Iris pigment epithelial cell (primary cell): ENCODE results near the gene EPSTI1.
A peak's percentile ranks its signal among the peaks of the same experiment; 100 is the strongest.

Experiments used
- DNase-seq: peaks from one replicate; pipeline ENCODE4 v3.0.0-alpha.2; 2011; ENCODE audit warnings: low read depth

The EPSTI1 gene, protein sequence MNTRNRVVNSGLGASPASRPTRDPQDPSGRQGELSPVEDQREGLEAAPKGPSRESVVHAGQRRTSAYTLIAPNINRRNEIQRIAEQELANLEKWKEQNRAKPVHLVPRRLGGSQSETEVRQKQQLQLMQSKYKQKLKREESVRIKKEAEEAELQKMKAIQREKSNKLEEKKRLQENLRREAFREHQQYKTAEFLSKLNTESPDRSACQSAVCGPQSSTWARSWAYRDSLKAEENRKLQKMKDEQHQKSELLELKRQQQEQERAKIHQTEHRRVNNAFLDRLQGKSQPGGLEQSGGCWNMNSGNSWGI

DNA sequence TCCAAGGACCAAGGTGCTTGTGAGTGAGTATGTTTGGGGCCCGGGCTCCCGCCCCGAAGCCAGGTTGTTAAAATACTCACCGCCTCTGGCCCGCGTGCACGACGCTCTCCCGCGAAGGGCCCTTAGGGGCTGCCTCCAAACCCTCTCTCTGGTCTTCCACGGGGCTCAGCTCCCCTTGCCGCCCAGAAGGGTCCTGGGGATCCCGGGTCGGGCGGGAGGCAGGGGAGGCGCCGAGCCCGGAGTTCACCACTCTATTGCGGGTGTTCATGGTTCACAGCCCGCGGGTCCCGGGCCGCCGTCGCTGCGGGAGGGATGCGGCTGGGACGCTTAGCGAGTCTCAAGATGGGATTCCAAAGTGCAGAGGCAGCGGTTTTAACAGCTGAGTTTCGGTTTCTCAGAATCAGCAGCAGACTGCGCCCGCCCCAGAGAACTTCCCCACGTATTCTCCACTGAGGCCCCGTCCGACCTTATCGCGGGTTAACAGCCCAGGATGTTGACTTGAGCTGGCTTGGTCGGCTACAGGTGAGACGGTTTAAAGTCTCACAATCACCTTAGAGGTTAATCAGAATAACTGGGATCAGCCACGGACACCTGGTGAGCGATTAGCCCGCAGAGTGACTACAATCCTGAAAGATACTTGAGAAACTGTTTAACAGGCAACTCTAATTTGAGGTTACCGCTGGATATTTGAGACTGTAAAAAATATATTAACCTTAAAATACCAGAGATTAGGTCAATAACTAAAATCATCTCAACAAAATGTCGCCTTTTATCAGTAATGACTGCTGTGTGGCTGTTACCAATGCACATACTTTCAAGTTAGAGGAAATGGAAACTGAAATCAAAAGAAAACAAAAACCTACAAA, at the start of gene EPSTI1:
Gene EPSTI1, minus strand, starts transcription at position 344 of the 866 bp plus-strand sequence. Its CDS starts 76 bp downstream, at position 268.
- DNase-seq, result peak; percentile 89

DNA sequence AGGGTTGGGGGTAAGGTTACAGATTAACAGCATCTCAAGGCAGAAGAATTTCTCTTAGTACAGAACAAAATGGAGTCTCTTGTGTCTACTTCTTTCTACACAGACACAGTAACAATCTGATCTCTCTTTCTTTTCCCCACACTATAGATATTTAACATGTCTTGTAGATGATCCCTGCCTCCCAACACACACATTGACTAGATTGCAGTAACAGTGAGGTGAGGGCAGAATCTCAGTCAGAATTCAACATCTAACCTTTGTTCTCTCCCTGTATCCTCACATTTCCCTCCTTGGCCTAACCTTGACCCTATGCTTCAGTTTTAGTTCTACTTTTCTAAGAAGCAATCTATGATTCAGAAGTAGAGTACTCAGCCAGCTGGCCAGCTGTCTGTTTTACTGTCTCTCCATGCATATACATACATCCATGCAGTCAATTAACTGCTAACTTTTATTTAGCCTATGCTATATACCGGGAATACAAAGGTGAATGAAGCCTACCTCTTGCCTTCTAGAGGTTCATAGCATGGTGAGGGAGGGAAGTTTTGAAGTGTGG, 49.4 kb upstream of the EPSTI1 start:
- DNase-seq, result peak; percentile 49

DNA sequence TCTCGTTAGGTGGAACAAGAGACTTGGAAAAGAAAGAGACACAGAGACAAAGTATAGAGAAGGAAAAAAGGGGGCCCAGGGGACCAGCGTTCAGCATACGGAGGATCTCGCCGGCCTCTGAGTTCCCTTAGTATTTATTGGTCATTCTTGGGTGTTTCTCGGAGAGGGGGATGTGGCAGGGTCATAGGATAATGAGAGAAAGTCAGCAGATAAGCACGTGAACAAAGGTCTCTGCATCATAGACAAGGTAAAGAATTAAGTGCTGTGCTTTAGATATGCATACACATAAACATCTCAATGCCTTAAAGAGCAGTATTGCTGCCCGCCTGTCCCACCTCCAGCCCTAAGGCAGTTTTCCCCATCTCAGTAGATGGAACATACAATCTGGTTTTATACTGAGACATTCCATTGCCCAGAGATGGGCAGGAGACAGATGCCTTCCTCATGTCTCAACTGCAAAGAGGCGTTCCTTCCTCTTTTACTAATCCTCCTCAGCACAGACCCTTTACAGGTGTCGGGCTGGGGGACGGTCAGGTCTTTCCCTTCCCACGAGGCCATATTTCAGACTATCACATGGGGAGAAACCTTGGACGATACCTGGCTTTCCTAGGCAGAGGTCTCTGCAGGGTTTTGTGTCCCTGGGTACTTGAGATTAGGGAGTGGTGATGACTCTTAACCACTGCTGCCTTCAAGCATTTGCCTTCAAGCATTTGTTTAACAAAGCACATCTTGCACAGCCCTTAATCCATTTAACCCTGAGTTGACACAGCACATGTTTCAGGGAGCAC, 48.7 kb upstream of the EPSTI1 start:
- peak; percentile 52 for DNase-seq

DNA sequence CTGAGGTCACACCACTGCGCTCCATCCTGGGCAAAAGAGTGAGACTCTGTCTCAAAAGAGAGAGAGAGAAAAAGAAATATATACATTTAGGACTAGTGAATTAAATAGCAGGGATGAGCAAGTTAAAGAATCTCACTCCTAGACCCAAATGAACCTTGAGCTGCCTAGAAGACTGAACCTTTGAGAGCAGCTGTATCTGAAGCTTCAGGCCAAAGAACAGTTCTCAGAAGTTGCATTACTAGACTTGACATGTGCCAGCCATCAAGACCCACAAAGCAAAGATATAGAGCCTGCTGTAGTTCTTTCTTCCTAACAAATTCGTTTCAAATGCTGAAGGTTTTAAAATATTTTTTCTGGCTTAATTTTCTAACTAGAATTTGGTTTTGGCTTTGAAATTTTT, 47.9 kb upstream of the EPSTI1 start:
- no peak for DNase-seq

DNA sequence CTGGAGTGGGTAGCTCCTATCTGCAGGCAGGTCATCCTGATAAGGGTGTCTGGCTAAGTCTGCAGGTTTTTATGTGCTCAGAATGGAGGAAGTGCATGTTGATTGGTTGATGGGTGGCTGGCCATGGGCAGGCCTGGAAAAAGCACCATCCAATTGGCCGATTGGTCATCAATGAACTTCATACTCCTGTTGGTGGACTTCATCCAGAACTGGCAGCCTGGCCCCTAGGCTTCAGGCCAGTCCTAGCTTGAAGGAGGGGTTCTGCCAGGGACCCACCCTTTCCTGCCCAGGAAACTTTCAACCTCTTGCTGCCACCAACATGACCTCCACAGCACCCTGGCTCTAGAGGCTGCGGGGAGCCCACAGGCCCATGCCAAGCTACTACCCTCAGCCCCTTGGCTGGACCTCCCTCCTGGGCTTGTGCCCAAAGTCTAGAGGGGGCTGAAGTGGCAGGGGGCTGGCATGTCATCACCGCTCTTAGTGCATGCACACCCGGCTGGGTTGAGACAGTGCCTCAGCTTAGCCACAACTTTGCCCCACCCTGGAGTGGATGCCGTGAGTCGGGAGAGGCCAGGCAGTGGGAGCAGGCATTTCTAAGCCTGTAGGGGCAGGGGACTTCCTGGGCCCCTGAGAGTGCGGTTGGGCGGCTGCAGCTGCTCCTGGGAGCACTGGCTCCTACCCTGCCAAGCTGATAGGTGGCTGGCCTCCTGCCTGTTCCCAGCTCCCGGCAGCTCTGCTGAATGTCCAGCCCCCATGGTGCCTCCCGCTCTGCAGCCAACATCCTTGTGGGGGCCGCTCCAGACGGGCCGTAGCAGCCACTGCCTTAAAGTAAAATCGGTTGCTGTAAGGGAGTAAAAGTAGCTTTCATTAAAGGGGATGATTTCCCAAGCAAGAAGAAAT, 44.6 kb upstream of the EPSTI1 start:
- no peak for DNase-seq

DNA sequence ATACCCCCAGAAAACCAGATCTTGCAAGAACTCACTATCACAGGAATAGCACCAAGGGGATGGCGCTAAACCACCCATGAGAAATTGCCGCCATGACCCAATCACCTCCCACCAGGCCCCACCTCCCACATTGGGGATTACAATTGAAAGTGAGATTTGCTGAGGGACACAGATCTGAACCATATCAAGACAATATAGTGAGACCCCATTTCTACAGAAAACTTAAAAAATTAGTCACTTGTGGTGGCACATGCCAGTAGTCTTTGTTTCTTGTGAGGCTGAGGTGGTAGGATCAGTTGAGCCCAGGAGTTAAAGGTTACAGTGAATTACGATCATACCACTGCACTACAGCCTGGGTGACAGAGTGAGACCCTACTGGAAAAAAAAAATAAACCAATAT, 41.0 kb upstream of the EPSTI1 start:
- no peak for DNase-seq

DNA sequence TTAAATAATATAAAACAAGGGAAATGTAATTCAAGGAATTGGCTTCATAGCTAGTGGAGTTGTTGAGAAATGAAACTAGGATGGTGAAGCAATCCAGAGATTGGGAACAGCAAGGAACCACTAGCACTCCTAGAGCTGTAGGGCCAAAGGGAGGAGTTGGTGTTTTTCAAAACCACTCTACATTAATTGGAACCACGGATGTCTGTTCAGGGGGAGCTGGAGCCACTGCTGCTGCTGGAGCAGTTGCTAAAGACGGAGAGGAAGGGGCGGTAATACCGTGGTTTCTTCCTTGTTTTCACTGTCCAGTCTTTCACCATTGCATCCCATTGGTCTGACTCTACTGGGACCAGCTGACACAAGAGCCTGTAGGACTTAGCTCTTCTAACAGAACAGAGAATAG, 39.8 kb upstream of the EPSTI1 start:
- DNase-seq, result no peak

DNA sequence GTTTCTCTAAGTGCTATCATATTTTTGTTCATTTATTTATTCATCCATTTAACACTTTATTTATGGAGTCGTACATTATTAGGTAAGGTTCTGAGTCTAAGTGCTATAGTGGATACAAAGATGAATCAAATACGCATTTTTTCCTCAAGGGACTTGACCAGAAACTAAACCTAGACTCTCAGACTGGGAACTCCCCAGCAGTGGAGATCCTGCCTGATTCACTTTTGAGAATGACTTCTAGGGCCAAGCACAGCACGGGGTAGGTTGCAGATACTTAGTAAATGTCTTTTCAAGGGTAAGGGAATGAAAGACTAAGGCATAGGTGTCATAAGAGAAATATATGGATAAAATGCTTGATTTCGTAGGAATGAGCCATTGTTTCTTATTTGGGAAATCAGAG, 38.5 kb upstream of the EPSTI1 start:
- DNase-seq, result peak; percentile 29

DNA sequence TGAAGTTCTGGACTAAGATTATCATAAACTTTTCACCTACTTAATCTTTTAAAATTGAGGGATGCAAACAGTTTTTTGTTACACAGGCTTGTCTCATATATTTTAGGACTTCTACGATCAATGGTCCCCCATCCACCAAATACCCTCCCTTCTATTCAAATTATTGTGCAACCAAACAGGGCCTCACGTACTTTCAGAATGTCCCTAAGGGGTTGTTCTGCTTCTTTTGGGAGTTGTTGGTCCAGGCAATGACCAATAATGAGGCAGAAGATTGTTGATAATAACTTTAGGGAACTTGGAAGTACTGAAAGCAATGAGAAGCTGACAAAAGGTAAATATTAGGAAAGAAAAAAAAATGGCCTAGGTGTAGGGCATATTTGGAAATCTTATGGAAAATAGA, 34.2 kb upstream of the EPSTI1 start:
- DNase-seq, result no peak

DNA sequence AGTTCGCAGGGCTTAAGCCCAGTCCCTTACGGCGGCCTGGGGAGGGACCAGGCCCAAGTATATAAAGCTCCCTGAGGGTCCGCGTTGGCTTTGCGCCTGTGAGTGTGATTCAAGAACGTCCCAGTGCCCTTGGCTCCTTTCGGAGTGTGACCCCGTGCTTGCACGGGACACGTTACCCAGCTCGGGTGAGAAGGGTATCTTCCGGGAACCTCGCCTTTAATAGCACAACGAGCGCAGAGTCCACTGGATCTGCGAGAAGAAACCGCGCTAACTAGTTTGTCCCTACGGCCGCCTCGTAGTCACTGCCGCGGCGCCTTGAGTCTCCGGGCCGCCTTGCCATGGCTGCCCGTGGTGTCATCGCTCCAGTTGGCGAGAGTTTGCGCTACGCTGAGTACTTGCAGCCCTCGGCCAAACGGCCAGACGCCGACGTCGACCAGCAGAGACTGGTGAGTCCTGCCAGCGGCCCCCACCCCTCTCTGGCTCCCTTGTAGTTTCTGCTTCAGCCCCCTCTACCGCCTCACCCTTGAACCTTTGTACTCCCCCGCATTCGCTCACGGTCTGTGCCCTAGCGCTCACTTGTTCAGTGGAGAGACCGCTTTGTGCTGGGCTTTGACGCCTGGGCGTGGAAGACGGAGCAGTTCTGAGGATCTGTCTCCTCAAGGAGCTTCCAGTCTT, 31.4 kb upstream of the EPSTI1 start, which contains the start of gene DNAJC15:
Gene DNAJC15, plus strand, starts transcription at position 298 of the 675 bp plus-strand sequence. Its CDS starts 41 bp downstream, at position 339.
- DNase-seq, result peak; percentile 87

DNA sequence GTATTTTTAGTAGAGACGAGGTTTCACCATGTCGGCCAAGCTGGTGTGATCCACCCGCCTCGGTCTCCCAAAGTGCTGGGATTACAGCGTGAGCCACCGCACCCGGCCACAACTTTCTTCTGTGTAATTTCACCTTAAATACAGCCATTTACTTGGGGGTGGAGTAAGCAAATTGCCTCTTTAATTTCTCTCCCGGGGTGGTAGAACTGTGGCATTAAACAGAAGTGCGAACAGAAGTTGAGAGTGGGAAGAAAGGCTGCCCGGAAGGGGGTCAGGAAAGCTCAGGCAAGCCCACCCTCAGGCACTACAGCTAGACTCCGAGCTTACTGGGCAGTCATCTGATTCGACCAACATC, 30.9 kb upstream of the EPSTI1 start:
- no peak for DNase-seq

DNA sequence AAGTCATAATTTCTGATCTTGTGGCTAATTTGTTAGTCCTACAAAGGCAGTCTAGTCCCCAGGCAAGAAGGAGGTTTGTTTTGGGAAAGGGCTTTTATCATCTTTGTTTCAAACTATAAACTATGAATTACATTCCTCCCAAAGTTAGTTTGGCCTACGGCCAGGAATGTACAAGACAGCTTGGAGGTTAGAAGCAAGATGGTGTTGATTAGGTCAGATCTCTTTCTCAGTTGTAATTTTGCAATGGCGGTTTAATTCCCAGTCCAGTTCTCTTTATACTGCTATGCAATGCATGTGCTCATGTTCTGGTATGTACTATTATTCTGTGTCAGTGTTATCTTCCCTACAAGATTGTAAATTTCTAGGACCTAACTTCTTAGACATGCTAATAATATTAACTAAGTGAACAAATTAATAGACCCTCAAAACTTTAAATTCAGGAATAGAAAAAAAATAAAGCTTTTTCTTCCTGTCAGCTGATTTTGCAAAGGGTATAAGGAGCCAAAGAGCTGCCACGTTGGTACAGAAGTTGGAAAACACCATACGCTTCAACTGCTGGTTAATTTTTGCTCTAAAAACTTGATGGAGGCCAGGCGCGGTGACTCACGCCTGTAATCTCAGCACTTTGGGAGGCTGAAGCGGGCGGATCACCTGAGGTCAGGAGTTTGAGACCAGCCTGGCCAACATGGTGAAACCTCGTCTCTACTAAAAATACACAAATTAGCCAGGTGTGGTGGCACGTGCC, 30.1 kb upstream of the EPSTI1 start:
- peak; percentile 76 for DNase-seq

DNA sequence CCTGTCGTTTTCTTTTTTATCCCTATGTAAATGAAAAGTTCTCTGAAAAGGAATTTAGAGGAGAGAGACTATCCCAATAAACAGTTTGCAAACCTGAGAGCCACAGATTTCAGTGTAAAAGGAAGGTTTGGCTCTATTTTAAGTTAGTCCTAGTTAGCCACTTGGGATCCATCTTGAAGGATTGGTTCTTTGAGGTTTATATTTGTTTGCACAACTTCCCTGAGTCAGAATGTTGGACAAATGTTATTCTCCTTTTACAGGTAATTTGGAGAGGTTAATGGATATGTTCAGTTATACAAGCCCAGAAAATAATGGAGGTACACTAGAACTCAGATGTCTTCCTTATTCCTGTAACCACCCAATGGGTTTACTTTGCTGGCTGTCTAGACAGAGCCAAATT, 28.8 kb upstream of the EPSTI1 start:
- DNase-seq, result no peak

DNA sequence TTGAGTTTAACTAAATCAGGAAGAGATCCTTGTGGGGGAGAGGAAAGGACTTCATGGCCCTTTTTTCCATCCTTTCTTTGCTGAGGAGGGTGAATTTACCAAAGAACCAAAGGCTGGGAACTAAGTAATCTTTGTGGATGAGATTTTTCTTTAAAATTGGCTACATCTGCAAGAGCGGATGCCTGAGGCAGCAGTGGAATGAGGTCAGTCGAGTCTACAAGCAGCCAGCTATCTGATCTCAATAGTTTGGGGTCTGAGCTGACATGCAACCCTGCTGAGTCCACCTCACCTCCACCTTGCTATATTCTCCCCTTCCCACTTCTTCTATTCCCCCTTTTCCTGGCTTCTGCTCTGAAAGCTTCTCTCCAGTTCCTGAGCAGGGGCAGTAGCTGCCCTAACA, 27.8 kb upstream of the EPSTI1 start:
- peak; percentile 71 for DNase-seq

DNA sequence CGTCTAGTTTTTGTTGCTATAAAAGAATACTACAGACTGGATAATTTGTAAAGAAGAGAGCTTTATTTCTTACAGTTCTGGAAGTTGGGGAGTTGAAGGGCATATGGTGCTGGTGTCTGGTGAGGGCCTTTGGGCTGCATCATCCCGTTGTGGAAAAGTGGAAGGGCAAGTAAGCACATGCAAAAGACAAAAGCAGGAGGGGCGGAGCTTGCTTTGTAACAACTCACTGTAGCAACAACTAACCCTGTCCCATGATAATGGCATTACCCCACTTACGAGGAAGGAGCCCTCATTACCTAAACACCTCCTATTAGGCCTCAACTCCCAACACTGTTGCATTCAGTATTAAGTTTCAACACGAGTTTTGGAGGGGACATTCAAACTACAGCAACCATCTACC, 24.2 kb upstream of the EPSTI1 start:
- DNase-seq, result no peak

DNA sequence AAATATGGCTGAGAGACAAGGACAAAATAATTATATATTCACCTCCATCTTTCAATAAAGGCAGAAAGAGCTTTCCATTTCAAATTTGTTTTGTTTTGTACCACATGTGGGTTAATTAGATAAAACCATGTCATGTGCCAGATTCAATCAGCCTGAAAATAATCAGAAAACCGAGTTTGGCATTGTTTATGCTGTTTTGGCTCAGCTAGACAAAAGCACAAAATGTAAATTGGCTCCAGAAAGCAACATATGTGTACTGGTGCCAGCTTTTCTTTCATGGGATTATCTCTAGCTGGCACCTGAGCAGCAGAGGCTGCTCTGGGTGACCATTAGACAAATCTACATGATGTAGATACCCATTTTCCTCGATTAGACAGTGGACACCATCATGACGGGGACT, 22.1 kb upstream of the EPSTI1 start:
- DNase-seq, result no peak

DNA sequence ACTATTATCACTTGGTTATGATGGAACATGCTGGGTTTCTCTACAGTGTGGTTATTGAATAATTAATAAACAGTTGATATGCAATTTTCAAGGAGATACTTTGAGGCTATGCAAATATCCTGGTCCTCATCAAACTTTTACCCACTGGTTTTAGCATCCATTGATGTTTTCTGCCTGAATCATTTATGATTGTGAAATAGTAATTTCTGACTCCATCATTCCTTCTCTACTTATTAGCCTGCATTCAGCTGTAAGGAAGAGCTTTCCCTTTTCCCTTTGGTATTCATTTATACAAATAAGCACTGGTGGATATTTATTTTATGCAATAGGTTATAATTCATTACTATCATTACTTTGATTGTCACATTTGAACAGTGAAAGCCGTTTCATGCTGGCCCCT, 17.5 kb upstream of the EPSTI1 start:
- peak; percentile 63 for DNase-seq

DNA sequence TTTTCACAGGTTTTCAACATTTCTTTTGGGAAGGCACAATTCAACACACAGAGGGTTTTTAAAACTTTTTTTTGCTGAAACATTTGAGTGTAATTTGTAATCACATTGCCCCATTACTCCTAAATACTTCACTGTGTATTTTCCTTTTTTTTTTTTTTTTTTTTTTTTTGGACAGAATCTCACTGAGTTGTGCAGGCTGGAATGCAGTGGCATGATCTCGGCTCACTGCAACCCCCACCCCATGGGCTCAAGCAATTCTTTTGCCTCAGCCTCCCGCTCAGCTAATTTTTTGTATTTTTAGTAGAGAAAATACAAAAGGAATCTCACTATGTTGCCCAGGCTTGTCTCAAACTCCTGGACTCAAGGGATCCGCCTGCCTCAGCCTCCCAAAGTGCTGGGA, 16.6 kb upstream of the EPSTI1 start:
- DNase-seq, result no peak

DNA sequence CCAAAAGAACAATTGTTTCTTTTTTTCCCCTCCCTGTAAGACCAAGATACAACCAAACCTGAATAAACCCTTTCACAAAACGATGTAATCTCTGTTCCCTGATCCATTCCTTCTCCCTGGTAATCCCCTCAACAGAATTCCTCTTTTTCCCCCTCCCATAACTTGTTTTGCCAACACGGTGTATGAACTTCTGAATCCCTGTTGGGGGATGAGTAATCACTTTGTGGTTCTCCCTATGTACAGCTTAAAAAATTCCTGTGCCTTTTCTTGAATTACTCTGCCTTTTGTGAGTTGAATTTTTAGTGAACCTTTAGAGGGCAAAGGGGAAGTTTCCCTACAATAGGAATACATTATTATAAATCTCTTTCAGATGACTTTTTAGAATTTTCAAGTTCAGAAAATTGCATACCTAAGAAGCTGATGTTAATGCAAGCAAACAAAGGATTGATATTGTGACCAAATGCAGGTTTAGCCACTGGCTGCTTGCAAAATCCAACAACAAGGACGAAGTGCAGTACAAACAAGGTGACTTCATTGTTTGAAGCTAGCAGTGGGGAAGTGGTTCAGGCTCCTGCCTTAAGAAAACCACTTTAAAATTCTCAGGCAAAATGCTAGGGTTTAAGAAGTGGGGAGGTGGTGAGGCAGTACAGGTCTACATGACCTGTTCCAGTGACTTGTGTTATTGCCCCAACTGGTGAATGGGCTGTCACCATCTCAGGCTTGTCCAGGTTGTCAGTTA, 15.0 kb upstream of the EPSTI1 start:
- DNase-seq, result peak; percentile 77
